Measurements from ENCODE around the gene PFN1. TPM values are rescaled to one million over a fixed set of nuclear protein-coding genes. Genes with fewer than 3 reads are reported as not detected.
A peak's percentile ranks its signal among the peaks of the same experiment; 100 is the strongest.

The PFN1 gene
- total RNA-seq, 4 donors from 2014 or later = 170 to 396 (median 304) TPM

DNA sequence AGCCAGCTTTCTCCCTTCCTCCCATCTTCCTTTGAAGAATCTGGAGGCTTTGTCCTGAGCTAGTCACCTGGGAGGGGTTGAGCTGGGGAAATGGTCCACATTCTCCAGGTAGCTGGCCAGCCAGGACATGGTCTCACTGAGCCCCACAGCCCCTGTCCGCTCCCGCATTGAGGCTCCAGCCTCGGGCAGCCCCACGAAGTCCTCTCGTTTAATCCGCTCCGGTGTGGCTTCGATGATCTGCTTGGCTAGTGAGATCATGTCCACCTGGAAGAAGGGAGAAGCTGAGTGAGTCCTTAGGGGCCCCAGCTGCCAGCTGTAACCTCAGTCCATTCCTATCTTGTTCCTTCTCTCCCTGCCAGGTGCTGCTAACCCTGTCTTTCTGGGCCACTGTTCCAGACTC lies 21.9 kb upstream of the PFN1 start:
- no peaks in the 10 kb centered on the region for H3K27me3 ChIP-seq
- peaks cover 7 to 9% of the 10 kb centered on the region in 2 donors for H3K4me1 ChIP-seq
- intact Hi-C loops (cut with DNase I; ENCODE audit: low total_unique reads) = no loop called here
- no peaks in the 10 kb centered on the region for H3K9me3 ChIP-seq
- no peak for DNase-seq
- H3K36me3 ChIP-seq = no peaks in the 10 kb centered on the region
- H3K4me3 ChIP-seq = no peak overlapping the region
- H3K27ac ChIP-seq = peak overlapping the region; percentile 97 to 98
- TF ChIP-seq POLR2A (IDR thresholded peaks at IDR 0.05) = no peak
- TF ChIP-seq, protein P1, sequence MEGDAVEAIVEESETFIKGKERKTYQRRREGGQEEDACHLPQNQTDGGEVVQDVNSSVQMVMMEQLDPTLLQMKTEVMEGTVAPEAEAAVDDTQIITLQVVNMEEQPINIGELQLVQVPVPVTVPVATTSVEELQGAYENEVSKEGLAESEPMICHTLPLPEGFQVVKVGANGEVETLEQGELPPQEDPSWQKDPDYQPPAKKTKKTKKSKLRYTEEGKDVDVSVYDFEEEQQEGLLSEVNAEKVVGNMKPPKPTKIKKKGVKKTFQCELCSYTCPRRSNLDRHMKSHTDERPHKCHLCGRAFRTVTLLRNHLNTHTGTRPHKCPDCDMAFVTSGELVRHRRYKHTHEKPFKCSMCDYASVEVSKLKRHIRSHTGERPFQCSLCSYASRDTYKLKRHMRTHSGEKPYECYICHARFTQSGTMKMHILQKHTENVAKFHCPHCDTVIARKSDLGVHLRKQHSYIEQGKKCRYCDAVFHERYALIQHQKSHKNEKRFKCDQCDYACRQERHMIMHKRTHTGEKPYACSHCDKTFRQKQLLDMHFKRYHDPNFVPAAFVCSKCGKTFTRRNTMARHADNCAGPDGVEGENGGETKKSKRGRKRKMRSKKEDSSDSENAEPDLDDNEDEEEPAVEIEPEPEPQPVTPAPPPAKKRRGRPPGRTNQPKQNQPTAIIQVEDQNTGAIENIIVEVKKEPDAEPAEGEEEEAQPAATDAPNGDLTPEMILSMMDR (IDR thresholded peaks at IDR 0.05) = no peak

DNA sequence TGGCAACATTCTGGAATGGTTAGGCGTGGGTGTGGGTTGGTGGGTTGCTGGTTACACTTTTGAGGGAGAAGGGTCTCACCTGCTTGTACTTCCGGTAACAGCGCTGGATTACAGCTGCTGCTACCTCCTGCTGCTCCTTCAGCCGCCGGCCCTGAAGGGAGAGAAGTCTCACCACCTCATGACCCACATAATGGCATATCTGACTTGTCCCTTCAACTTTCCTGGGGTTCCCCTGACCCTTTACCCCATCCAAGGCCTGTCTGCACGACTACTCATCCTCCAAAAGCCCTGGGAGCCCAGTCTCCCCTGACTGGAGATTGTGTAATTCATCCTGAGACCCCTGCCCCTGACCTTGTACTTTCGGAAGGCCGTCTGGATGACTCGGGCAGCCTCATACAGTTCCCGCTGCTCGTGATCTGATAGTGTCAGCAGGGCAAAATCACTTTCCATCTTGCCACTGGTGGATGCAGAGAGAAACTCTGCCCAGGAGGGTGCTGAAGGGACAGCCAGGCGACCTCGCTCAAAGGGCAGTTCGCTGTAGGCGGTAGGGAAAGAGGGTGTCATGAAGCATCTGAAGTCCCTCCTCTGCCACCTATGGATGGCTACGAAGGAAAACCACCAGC lies 21.3 kb upstream of the PFN1 start:
- Histone ChIP-seq H3K36me3 (no peaks in the 10 kb centered on the region), H3K27ac (peak overlapping the region; percentile 97 to 98), H3K27me3 (no peaks in the 10 kb centered on the region), H3K9me3 (no peaks in the 10 kb centered on the region), H3K4me1 (peaks cover 7 to 9% of the 10 kb centered on the region in 2 donors), H3K4me3 (no peak overlapping the region)
- no peak for TF ChIP-seq POLR2A (IDR thresholded peaks at IDR 0.05)
- TF ChIP-seq, protein P1 (IDR thresholded peaks at IDR 0.05) = no peak
- DNase-seq = no peak
- intact Hi-C loops (cut with DNase I; ENCODE audit: low total_unique reads) = no loop called here

DNA sequence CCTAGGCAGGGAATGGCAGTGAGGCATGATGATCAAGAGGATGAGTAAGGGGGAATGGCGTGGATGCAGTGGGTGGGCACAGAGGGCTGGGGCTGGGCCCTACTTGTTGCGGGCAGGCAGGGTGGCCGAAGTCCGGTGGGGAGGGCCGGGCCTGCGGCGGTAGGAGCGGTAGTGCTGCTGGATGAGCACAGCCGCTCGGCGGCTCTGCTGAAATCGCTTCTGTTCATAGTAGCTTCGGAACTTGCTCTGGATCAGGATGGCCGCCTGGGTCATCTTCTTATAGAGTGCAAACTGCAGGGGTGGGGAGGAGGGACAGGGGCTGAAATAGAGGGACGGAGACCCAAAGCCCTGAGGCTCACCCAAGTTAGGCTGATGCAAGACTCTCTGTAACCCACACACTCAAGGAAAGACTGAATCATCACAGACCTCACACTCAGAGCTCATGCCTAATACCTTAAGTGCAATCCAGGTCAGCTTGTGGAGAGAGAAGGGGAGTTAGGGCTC lies 20.8 kb upstream of the PFN1 start:
- DNase-seq = peak; percentile 50 to 51
- TF ChIP-seq, protein P1 (IDR thresholded peaks at IDR 0.05) = no peak
- TF ChIP-seq POLR2A (IDR thresholded peaks at IDR 0.05) = no peak
- H3K27me3 ChIP-seq = no peaks in the 10 kb centered on the region
- peaks cover 7 to 9% of the 10 kb centered on the region in 2 donors for H3K4me1 ChIP-seq
- intact Hi-C loops (cut with DNase I; ENCODE audit: low total_unique reads) = no loop called here
- H3K4me3 ChIP-seq = peak overlapping the region; percentile 59 to 76
- H3K9me3 ChIP-seq = no peaks in the 10 kb centered on the region
- no peaks in the 10 kb centered on the region for H3K36me3 ChIP-seq
- peak overlapping the region; percentile 97 to 98 for H3K27ac ChIP-seq

DNA sequence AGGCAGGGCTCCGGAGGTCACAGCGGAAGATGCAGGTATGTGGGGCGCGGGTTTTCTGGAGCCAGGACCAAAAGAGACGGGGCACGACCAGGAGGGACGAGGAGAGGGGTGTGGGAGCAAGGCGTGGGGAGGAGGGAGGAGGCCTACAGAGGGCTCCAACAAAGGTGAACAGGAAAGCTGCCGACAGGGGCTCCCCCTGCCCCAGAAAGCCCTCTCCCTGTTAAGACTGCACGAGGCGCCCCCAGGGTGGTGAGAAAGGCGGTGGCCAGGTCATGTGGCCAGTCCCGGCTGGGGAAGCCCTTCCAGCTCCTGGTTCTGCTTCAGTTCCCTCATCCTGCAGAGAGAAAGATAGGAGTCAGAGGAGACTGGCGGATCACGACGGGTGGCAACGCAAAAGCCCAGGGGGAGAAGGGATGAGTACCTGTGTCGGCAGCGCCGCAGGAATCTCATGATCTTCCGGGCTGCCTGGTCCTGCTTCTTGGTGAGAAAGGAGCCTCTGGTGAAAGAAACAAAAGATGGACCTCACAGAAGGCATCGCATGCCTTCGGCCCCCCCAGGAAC lies 20.2 kb upstream of the PFN1 start:
- Histone ChIP-seq H3K36me3 (no peaks in the 10 kb centered on the region), H3K4me3 (peak overlapping the region; percentile 59 to 76), H3K4me1 (peaks cover 7 to 9% of the 10 kb centered on the region in 2 donors), H3K9me3 (no peaks in the 10 kb centered on the region), H3K27me3 (no peaks in the 10 kb centered on the region), H3K27ac (peak overlapping the region; percentile 97 to 98)
- intact Hi-C loops (cut with DNase I; ENCODE audit: low total_unique reads) = no loop called here
- DNase-seq = no peak
- TF ChIP-seq POLR2A (IDR thresholded peaks at IDR 0.05) = no peak
- TF ChIP-seq, protein P1 (IDR thresholded peaks at IDR 0.05) = no peak
